Suprapubic skin (tissue), 4 donors: ENCODE results near the gene SRD5A2.

ENCODE experiments used
- CTCF ChIP-seq, 2 donors: fragments of 200-600 bp in 1 of 2; fragments of 450-650 bp in 1 of 2; sonication (generic) in 1 of 2; IDR thresholded peaks; one replicate each; pipeline ENCODE4 v1.5.1; 2016 to 2019; ENCODE audit warnings: antibody characterized with exemption in 2 of 2, mild to moderate bottlenecking in 1 of 2, moderate library complexity in 1 of 2
- POLR2A ChIP-seq, 2 donors: fragments of 450-650 bp; IDR thresholded peaks; one replicate each; pipeline ENCODE4 v1.6.1; 2017; ENCODE audit warnings: antibody characterized with exemption in 2 of 2, mild to moderate bottlenecking in 2 of 2, moderate library complexity in 2 of 2
- POLR2AphosphoS5 ChIP-seq, 3 donors: sonication (generic); formaldehyde crosslinking; IDR thresholded peaks; one replicate each; pipeline ENCODE4 v1.6.1; 2017; ENCODE audit warnings: antibody characterized with exemption in 3 of 3

GRCh38 chr2:31581124-31581795 is 522 bp upstream of the SRD5A2 start:
- TF ChIP-seq POLR2A (IDR thresholded peaks at IDR 0.05): no peak
- no peak for TF ChIP-seq CTCF (IDR thresholded peaks at IDR 0.05)
- TF ChIP-seq POLR2AphosphoS5 (IDR thresholded peaks at IDR 0.05): no peak
